ENCODE results near the gene DERA. TPM values are rescaled to one million over a fixed set of nuclear protein-coding genes. Genes with fewer than 3 reads are reported as not detected.

DERA gene
- total and polyA plus RNA-seq, 2 of the 13 experiments (the other 11 are each of a cell fraction or from before 2014, with no cell fraction given): 24.0 to 51.3 TPM

GRCh38 chr12:16016748-16017147 is 105.6 kb downstream of the DERA start:
- FAIRE-seq (no peak), ATAC-seq (no peak)
- TF ChIP-seq STAT6 (CRISPR knock-in tag; IDR thresholded peaks at IDR 0.05; ENCODE audit: borderline replicate concordance) (no peak), GRHL1 (CRISPR knock-in tag; conservative IDR thresholded peaks at IDR 0.05) (no peak), ZFP36 (IDR thresholded peaks at IDR 0.05; ENCODE audit: borderline replicate concordance, low read depth, low read length, partially characterized antibody) (no peak), ZNF333 (CRISPR knock-in tag; IDR thresholded peaks at IDR 0.05; ENCODE audit: borderline replicate concordance) (no peak), RAD51 (IDR thresholded peaks at IDR 0.05; ENCODE audit: borderline replicate concordance) (no peak), ZNF276 (CRISPR knock-in tag; IDR thresholded peaks at IDR 0.05; ENCODE audit: low read depth) (no peak), ZNF772 (CRISPR knock-in tag; IDR thresholded peaks at IDR 0.05) (no peak), ZBTB40 (IDR thresholded peaks at IDR 0.05) (no peak), ZBTB40 (CRISPR knock-in tag; IDR thresholded peaks at IDR 0.05) (no peak)

More at GRCh38 chr12:16016748-16017147, 105.6 kb downstream of the DERA start:
- no peaks in the 10 kb centered on the region for H3K36me3 ChIP-seq (replicated peaks in 1 of 2; ENCODE audit: control insufficient read depth in 1 of 2, insufficient read depth in 2 of 2, low read length in 2 of 2)
- no peak overlapping the region for H3K9ac ChIP-seq (ENCODE audit: insufficient read depth, low read depth, low read length)
- no peaks in the 10 kb centered on the region for H4K20me1 ChIP-seq (ENCODE audit: insufficient read depth, low read length)
- H2AFZ ChIP-seq (ENCODE audit: low read length): no peak overlapping the region
- no peaks in the 10 kb centered on the region for H3K79me2 ChIP-seq (ENCODE audit: insufficient read depth, low read length)
- no TSS peak for BruUV-seq (replicated peaks)
- no peak overlapping the region for H3K27ac ChIP-seq (ENCODE audit: extremely low read length, insufficient read depth, low read length)
- in situ Hi-C loops (cut with HindIII; ENCODE audit: extremely low pct_ligation_motif_present, low pct_unique_long_range_greater_than_20kb) (no loop called here), intact Hi-C loops (cut with micrococcal nuclease; ENCODE audit: unreplicated experiment) (no loop called here)
- H3K27me3 ChIP-seq (ENCODE audit: control insufficient read depth in 1 of 2, insufficient read depth in 2 of 2, low read length in 2 of 2): no peaks in the 10 kb centered on the region
- CTCF ChIA-PET (ENCODE audit: low intra/inter-chr PET ratio, low total read pairs): no interaction called here
- POLR2A ChIA-PET: no interaction called here
- WGBS (ENCODE audit: low lambda C conversion rate): 91% methylated on average over 3 of the region's 3 CpGs
- no peak overlapping the region for H3K4me2 ChIP-seq (ENCODE audit: low read depth, low read length)
- peaks cover 39% of the 10 kb centered on the region for H3K9me3 ChIP-seq (ENCODE audit: low read length)
- H3K4me3 ChIP-seq (replicated peaks in 1 of 3; ENCODE audit: insufficient read depth in 1 of 3, low read depth in 2 of 3, low read length in 3 of 3): no peak overlapping the region
- H3K4me1 ChIP-seq (ENCODE audit: insufficient read depth, low read length): peaks cover 8% of the 10 kb centered on the region
- DNase-seq (ENCODE audit: low spot score): no peak

All from HepG2 (cell line).